ENCODE measurements around the gene DAPK3.
A peak's percentile ranks its signal among the peaks of the same experiment; 100 is the strongest.
"Not testable (repeated sequence)": the region's sequence is repeated elsewhere in the genome, so short reads cannot be mapped to it uniquely, and the experiment has no call there.

DAPK3 gene

GRCh38 chr19:4000798-4001197, 29.9 kb upstream of the DAPK3 start:
- DNase-seq: not testable (repeated sequence)

- not testable (repeated sequence) for DNase-seq
Observed at GRCh38 chr19:3998667-3999412, 27.9 kb upstream of the DAPK3 start.

GRCh38 chr19:3995607-3996006, 24.7 kb upstream of the DAPK3 start:
- no peak for DNase-seq

- no peak for DNase-seq
Observed at GRCh38 chr19:3990815-3991117, 19.9 kb upstream of the DAPK3 start.

- DNase-seq: peak; percentile 86
Observed at GRCh38 chr19:3987619-3988371, 16.9 kb upstream of the DAPK3 start.

GRCh38 chr19:3986260-3987041, 15.6 kb upstream of the DAPK3 start:
- peak; percentile 49 for DNase-seq

GRCh38 chr19:3985643-3986259, 14.9 kb upstream of the DAPK3 start:
- no peak for DNase-seq

- DNase-seq: peak; percentile 81
Observed at GRCh38 chr19:3984908-3985642, 14.2 kb upstream of the DAPK3 start, which contains the start of gene EEF2. Gene EEF2, minus strand, starts transcription at chr19:3985463. Its CDS starts 83 bp downstream, at chr19:3985380.

- DNase-seq: no peak
Observed at GRCh38 chr19:3984584-3984907, 13.6 kb upstream of the DAPK3 start.

- peak; percentile 35 for DNase-seq
Observed at GRCh38 chr19:3983936-3984583, 13.2 kb upstream of the DAPK3 start.

GRCh38 chr19:3983542-3983914, 12.6 kb upstream of the DAPK3 start:
- DNase-seq: no peak

- no peak for DNase-seq
Observed at GRCh38 chr19:3982701-3983541, 12.0 kb upstream of the DAPK3 start.

- DNase-seq: no peak
Observed at GRCh38 chr19:3981736-3982681, 11.1 kb upstream of the DAPK3 start.

GRCh38 chr19:3981373-3981735, 10.5 kb upstream of the DAPK3 start:
- no peak for DNase-seq

- DNase-seq: no peak
Observed at GRCh38 chr19:3980353-3981251, 9.7 kb upstream of the DAPK3 start.

- no peak for DNase-seq
Observed at GRCh38 chr19:3979674-3980352, 8.9 kb upstream of the DAPK3 start.

GRCh38 chr19:3979289-3979673, 8.4 kb upstream of the DAPK3 start:
- DNase-seq: no peak

GRCh38 chr19:3978145-3978544, 7.2 kb upstream of the DAPK3 start:
- no peak for DNase-seq
